Lower lobe of right lung (tissue), 2 donors: Measurements from ENCODE around the gene MTX1. TPM values are rescaled to one million over a fixed set of nuclear protein-coding genes. Genes with fewer than 3 reads are reported as not detected.
A peak's percentile ranks its signal among the peaks of the same experiment; 100 is the strongest.
"Not testable (repeated sequence)": the region's sequence is repeated elsewhere in the genome, so short reads cannot be mapped to it uniquely, and the experiment has no call there.

Experiments
- ATAC-seq, 2 donors: fragments of 200-7000 bp; cut with Tn5 transposase; one replicate each; pipeline ENCODE4 v1.9.1; 2020 to 2022; ENCODE audit warnings: mild to moderate bottlenecking in 2 of 2, moderate library complexity in 2 of 2
- DNase-seq: peaks from one replicate; pipeline ENCODE4 v3.0.0-alpha.2; 2020
- H3K27ac ChIP-seq: fragments of 200-600 bp; one replicate; pipeline ENCODE4 v1.8.0; 2022
- H3K27me3 ChIP-seq: fragments of 200-600 bp; one replicate; pipeline ENCODE4 v1.8.0; 2022; ENCODE audit warnings: low read depth
- H3K36me3 ChIP-seq: fragments of 200-600 bp; one replicate; pipeline ENCODE4 v1.8.0; 2022; ENCODE audit warnings: mild to moderate bottlenecking
- H3K4me1 ChIP-seq: fragments of 200-600 bp; one replicate; pipeline ENCODE4 v1.8.0; 2022
- H3K4me3 ChIP-seq: fragments of 200-600 bp; one replicate; pipeline ENCODE4 v1.8.0; 2022; ENCODE audit warnings: mild to moderate bottlenecking
- H3K9me3 ChIP-seq: fragments of 200-600 bp; one replicate; pipeline ENCODE4 v1.8.0; 2022
- CTCF ChIP-seq: fragments of 200-600 bp; IDR thresholded peaks from one replicate; pipeline ENCODE4 v1.8.0; 2022; ENCODE audit warnings: antibody characterized with exemption, mild to moderate bottlenecking
- intact Hi-C: fragments of 100-400 bp; cut with DNase I; formaldehyde crosslinking; loops from one replicate; pipeline ENCODE4 v1.11.0; 2022
- long read RNA-seq: library from polyadenylated mRNA; unstranded; transcript quantifications from one replicate; pipeline ENCODE4 v2.0.0, GENCODE V29; 2021
- total RNA-seq: library from RNA; stranded (reverse); fragmentation: NEBNext Ultra II Directional; extraction: Animal tissue kit (Norgen Biotek cat#: 25700); gene quantifications from one replicate; pipeline ENCODE4 v1.2.1, GENCODE V29; 2021
- donor health status: DM: no; HTN: yes; CAD: no; lungs with severe emphysema.

Gene MTX1, protein sequence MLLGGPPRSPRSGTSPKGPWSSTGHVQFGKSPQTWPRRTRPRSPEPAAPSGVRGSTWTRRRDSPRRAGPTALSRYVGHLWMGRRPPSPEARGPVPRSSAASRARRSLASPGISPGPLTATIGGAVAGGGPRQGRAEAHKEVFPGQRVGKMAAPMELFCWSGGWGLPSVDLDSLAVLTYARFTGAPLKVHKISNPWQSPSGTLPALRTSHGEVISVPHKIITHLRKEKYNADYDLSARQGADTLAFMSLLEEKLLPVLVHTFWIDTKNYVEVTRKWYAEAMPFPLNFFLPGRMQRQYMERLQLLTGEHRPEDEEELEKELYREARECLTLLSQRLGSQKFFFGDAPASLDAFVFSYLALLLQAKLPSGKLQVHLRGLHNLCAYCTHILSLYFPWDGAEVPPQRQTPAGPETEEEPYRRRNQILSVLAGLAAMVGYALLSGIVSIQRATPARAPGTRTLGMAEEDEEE
- total RNA-seq = 27.9 TPM
- long read RNA-seq, transcript MTX1-202 (8 exons, 1,632 nt) = major isoform, 38 of 49 reads
- long read RNA-seq, partial matches to known transcripts = 0 of 49 reads
- long read RNA-seq, other reads (novel, unspliced or antisense) = 4 of 49 reads

DNA sequence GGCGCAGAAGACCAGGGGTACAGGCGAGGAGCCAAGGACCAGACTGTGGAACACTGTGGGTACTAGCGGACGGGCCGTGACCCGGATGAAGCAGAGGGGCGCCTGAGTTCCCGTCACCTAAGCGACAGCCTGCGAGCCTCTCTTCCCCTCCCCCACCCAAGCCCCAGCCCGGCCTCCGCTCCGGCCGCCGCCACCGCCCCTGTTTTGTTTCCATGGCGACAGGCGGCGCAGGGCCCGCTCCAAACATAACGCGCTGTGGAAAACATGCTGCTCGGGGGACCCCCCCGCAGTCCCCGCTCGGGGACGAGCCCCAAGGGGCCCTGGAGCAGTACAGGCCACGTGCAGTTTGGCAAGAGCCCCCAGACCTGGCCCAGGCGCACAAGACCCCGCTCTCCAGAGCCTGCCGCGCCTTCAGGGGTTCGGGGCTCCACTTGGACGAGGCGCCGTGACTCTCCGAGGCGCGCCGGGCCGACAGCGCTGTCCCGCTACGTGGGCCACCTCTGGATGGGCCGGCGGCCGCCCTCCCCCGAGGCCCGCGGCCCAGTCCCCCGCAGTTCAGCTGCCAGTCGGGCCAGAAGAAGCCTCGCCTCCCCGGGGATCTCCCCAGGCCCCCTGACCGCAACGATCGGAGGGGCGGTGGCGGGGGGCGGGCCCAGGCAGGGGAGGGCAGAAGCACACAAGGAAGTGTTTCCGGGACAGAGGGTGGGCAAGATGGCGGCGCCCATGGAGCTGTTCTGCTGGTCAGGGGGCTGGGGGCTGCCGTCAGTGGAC, at the start of gene MTX1:
TSS of gene MTX1 (plus strand) at position 155 of the 771 bp plus-strand sequence. CDS start at position 265, 110 bp downstream.
- TF ChIP-seq CTCF = no peak
- peak within 1 kb of the TSS; percentile 95 for H3K4me3 ChIP-seq
- H3K4me1 ChIP-seq = peaks cover 33% of the 10 kb centered on the region
- no peaks in the 10 kb centered on the region for H3K27me3 ChIP-seq
- peak within 1 kb of the TSS; percentile 100 for H3K27ac ChIP-seq
- H3K9me3 ChIP-seq = no peaks in the 10 kb centered on the region
- peaks cover 15% of the 10 kb centered on the region for H3K36me3 ChIP-seq
- ATAC-seq = peak; percentile 89 to 91
- peak; percentile 93 for DNase-seq
- intact Hi-C loops = no loop called here

GRCh38 chr1:155158991-155159390, 49.5 kb upstream of the MTX1 start:
- Histone ChIP-seq H3K4me1 (no peaks in the 10 kb centered on the region), H3K27me3 (no peaks in the 10 kb centered on the region), H3K27ac (no peak overlapping the region), H3K4me3 (no peak overlapping the region), H3K36me3 (no peaks in the 10 kb centered on the region), H3K9me3 (no peaks in the 10 kb centered on the region)
- ATAC-seq = no peak
- intact Hi-C loops = no loop called here
- TF ChIP-seq CTCF = no peak
- DNase-seq = no peak

GRCh38 chr1:155160128-155160527, 48.4 kb upstream of the MTX1 start:
- ATAC-seq (no peak), DNase-seq (no peak)
- no peak for TF ChIP-seq CTCF
- intact Hi-C loops = no loop called here
- H3K36me3 ChIP-seq = no peaks in the 10 kb centered on the region
- H3K4me3 ChIP-seq = no peak overlapping the region
- H3K4me1 ChIP-seq = no peaks in the 10 kb centered on the region
- H3K9me3 ChIP-seq = no peaks in the 10 kb centered on the region
- H3K27me3 ChIP-seq = no peaks in the 10 kb centered on the region
- H3K27ac ChIP-seq = no peak overlapping the region

DNA sequence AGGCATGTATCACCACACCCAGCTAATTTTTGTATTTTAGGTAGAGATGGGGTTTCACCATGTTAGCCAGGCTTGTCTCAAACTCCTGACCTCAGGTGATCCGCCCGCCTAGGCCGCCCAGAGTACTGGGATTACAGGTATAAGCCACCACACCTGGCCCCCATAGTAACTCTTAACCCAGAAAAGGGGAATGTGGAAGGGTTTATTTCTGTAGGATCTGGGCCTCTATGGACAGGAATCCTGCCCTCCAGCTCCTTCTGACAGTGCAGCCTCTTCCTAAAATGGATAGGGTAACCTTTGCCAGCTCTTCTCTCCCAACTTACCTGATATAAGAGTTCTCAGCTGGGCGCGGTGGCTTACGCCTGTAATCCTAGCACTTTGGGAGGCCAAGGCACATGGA, 45.9 kb upstream of the MTX1 start:
- ATAC-seq, intact Hi-C loops, H3K36me3 ChIP-seq, DNase-seq, H3K9me3 ChIP-seq, H3K4me3 ChIP-seq, H3K27me3 ChIP-seq, H3K27ac ChIP-seq: not testable (repeated sequence)
- H3K4me1 ChIP-seq = peaks cover 21% of the 10 kb centered on the region

- ATAC-seq, H3K27ac ChIP-seq, H3K4me3 ChIP-seq, intact Hi-C loops, H3K27me3 ChIP-seq, H3K9me3 ChIP-seq, H3K36me3 ChIP-seq, DNase-seq: not testable (repeated sequence)
- H3K4me1 ChIP-seq = peaks cover 25% of the 10 kb centered on the region
Observed at GRCh38 chr1:155163785-155164184, 44.7 kb upstream of the MTX1 start.

GRCh38 chr1:155164625-155165024, 43.9 kb upstream of the MTX1 start:
- not testable (repeated sequence) for H3K27me3 ChIP-seq, DNase-seq, H3K4me3 ChIP-seq, H3K9me3 ChIP-seq, H3K36me3 ChIP-seq, ATAC-seq, H3K27ac ChIP-seq
- intact Hi-C loops = loop anchor here (5.0 kb wide), 1 partner anchor 72 kb away; no protein-coding TSS in a partner anchor
- peaks cover 25% of the 10 kb centered on the region for H3K4me1 ChIP-seq
